ENCODE measurements around the gene EYA2. TPM values are rescaled to one million over a fixed set of nuclear protein-coding genes. Genes with fewer than 3 reads are reported as not detected.

Gene EYA2
- total RNA-seq, 1 experiment from 2014 or later: not detected

GRCh38 chr20:47113362-47114109, 218.9 kb downstream of the EYA2 start:
- no peak for TF ChIP-seq CTCF (IDR thresholded peaks at IDR 0.05; ENCODE audit: unreplicated experiment)
- no TSS peak for BruUV-seq (replicated peaks)
- H3K27ac Mint-ChIP-seq (ENCODE audit: low read depth, unreplicated experiment): no peak overlapping the region
- intact Hi-C loops (cut with micrococcal nuclease): no loop called here
- H3K27me3 Mint-ChIP-seq (ENCODE audit: insufficient read depth, unreplicated experiment): no peaks in the 10 kb centered on the region
- no peaks in the 10 kb centered on the region for H3K9me3 Mint-ChIP-seq (ENCODE audit: unreplicated experiment)
- ChIA-PET CTCF (interaction anchor here (0.9 kb wide), 1 partner anchor 331 kb away, joined by 3 read pairs; no protein-coding TSS in a partner anchor), POLR2A (interaction anchor here (0.6 to 1.2 kb wide), 2 partner anchors 10 to 12 kb away, joined by 3 to 6 read pairs; no protein-coding TSS in a partner anchor)
- no peak overlapping the region for H3K4me3 Mint-ChIP-seq (ENCODE audit: unreplicated experiment)
- DNase-seq (ENCODE audit: unreplicated experiment): no peak
- H3K4me1 Mint-ChIP-seq (ENCODE audit: insufficient read depth, unreplicated experiment): no peaks in the 10 kb centered on the region
- no peaks in the 10 kb centered on the region for H3K36me3 Mint-ChIP-seq (ENCODE audit: insufficient read depth, unreplicated experiment)

- Mint-ChIP-seq H3K27me3 (ENCODE audit: insufficient read depth, unreplicated experiment) (no peaks in the 10 kb centered on the region), H3K4me1 (ENCODE audit: insufficient read depth, unreplicated experiment) (no peaks in the 10 kb centered on the region), H3K4me3 (ENCODE audit: unreplicated experiment) (no peak overlapping the region), H3K36me3 (ENCODE audit: insufficient read depth, unreplicated experiment) (no peaks in the 10 kb centered on the region), H3K27ac (ENCODE audit: low read depth, unreplicated experiment) (no peak overlapping the region), H3K9me3 (ENCODE audit: unreplicated experiment) (no peaks in the 10 kb centered on the region)
- intact Hi-C loops (cut with micrococcal nuclease): no loop called here
- ChIA-PET POLR2A (no interaction called here), CTCF (no interaction called here)
- no peak for TF ChIP-seq CTCF (IDR thresholded peaks at IDR 0.05; ENCODE audit: unreplicated experiment)
- no peak for DNase-seq (ENCODE audit: unreplicated experiment)
- no TSS peak for BruUV-seq (replicated peaks)
Measured at GRCh38 chr20:47115694-47116093, 221.1 kb downstream of the EYA2 start.

- H3K27ac Mint-ChIP-seq (ENCODE audit: low read depth, unreplicated experiment): no peak overlapping the region
- H3K4me1 Mint-ChIP-seq (ENCODE audit: insufficient read depth, unreplicated experiment): no peaks in the 10 kb centered on the region
Measured at GRCh38 chr20:47117371-47117770, 222.7 kb downstream of the EYA2 start.

More at GRCh38 chr20:47117371-47117770, 222.7 kb downstream of the EYA2 start:
- DNase-seq (ENCODE audit: unreplicated experiment): no peak
- intact Hi-C loops (cut with micrococcal nuclease): no loop called here
- CTCF ChIA-PET: interaction anchor here (0.6 to 0.9 kb wide), 4 partner anchors 10 to 470 kb away, joined by 3 to 4 read pairs (median 3); no protein-coding TSS in a partner anchor
- Mint-ChIP-seq H3K4me3 (ENCODE audit: unreplicated experiment) (no peak overlapping the region), H3K9me3 (ENCODE audit: unreplicated experiment) (no peaks in the 10 kb centered on the region), H3K27me3 (ENCODE audit: insufficient read depth, unreplicated experiment) (no peaks in the 10 kb centered on the region), H3K36me3 (ENCODE audit: insufficient read depth, unreplicated experiment) (no peaks in the 10 kb centered on the region)
- TF ChIP-seq CTCF (IDR thresholded peaks at IDR 0.05; ENCODE audit: unreplicated experiment): no peak
- POLR2A ChIA-PET: interaction anchor here (1.2 kb wide), 1 partner anchor 9 kb away, joined by 5 read pairs; no protein-coding TSS in a partner anchor
- no TSS peak for BruUV-seq (replicated peaks)

Data from MCF 10A (cell line).